GM12878 (cell line): ENCODE results near the gene RND1. TPM values are rescaled to one million over a fixed set of nuclear protein-coding genes. Genes with fewer than 3 reads are reported as not detected.

Experiments
- ATAC-seq: fragments of 200-7000 bp; cut with Tn5 transposase; 3 replicates; pipeline ENCODE4 v1.9.1; 2020; ENCODE audit warnings: mild to moderate bottlenecking, moderate library complexity
- BruUV-seq: library from RNA; stranded (reverse); fragments of 400-500 nt; replicated peaks from 2 replicates; lab custom pipeline; 2021; lab: Mats Ljungman, UMichigan
- CTCF ChIA-PET: fragments of 300-600 bp; sonication (Branson Sonifier 250); formaldehyde crosslinking; extraction: SDS; loops from one replicate; lab custom pipeline; 2021; ENCODE audit warnings: inconsistent platforms; lab: Yijun Ruan, JAX
- POLR2A ChIA-PET: fragments of 350-600 bp; formaldehyde crosslinking; extraction: SDS; loops from one replicate; lab custom pipeline; 2021; ENCODE audit warnings: inconsistent platforms; lab: Charles Lee
- RAD21 ChIA-PET: fragments of 300-600 bp; sonication (Branson Sonifier 250); formaldehyde crosslinking; loops from one replicate; lab custom pipeline; 2023; ENCODE audit warnings: antibody characterized with exemption; ENCODE audit not compliant: unreplicated experiment; lab: Charles Lee
- SMC1A ChIA-PET: fragments of 300-600 bp; sonication (Branson Sonifier 250); formaldehyde crosslinking; loops from one replicate; lab custom pipeline; 2023; ENCODE audit not compliant: unreplicated experiment, uncharacterized antibody; lab: Charles Lee
- DNase-seq: peaks from one replicate; pipeline ENCODE4 v3.0.0-alpha.2; 2011; ENCODE audit warnings: low read depth, low spot score
- FAIRE-seq: peaks from 3 replicates; lab custom pipeline; 2011; peaks lifted over from hg19 to GRCh38; lab: Jason Lieb, UNC
- H2AFZ ChIP-seq: 2 replicates; pipeline ENCODE4 v1.6.0; 2011; ENCODE audit warnings: low read depth, low read length, control low read depth; ENCODE audit not compliant: control insufficient read depth
- H3K27ac ChIP-seq: 2 replicates; pipeline ENCODE4 v1.5.1; 2011; ENCODE audit warnings: control low read depth; ENCODE audit not compliant: control insufficient read depth, insufficient read depth
- H3K27me3 ChIP-seq, 2 experiments: replicated peaks in 1 of 2; 2 replicates each; pipeline versions ENCODE4 v1.6.0 to v1.6.1; 2011; ENCODE audit warnings: low read length in 1 of 2; ENCODE audit not compliant: control insufficient read depth in 2 of 2, insufficient read depth in 2 of 2
- H3K36me3 ChIP-seq, 2 experiments: 2 replicates each; pipeline ENCODE4 v1.5.1; 2011; ENCODE audit warnings: low read length in 1 of 2; ENCODE audit not compliant: control insufficient read depth in 2 of 2, insufficient read depth in 2 of 2
- H3K4me1 ChIP-seq: 2 replicates; pipeline ENCODE4 v1.6.1; 2011; ENCODE audit warnings: mild to moderate bottlenecking, low read length, moderate library complexity, mixed read lengths; ENCODE audit not compliant: control insufficient read depth, insufficient read depth
- H3K4me2 ChIP-seq: 2 replicates; pipeline ENCODE4 v1.6.0; 2011; ENCODE audit warnings: control low read depth; ENCODE audit not compliant: control insufficient read depth, insufficient read depth
- H3K4me3 ChIP-seq: fragments of 200-600 bp; sonication (generic); 2 replicates; pipeline ENCODE4 v1.5.1; 2016
- H3K79me2 ChIP-seq: 2 replicates; pipeline ENCODE4 v1.6.0; 2011; ENCODE audit warnings: low read length; ENCODE audit not compliant: control insufficient read depth, insufficient read depth
- H3K9ac ChIP-seq: 2 replicates; pipeline ENCODE4 v1.8.0; 2011; ENCODE audit warnings: low read length, control low read depth, mixed read lengths; ENCODE audit not compliant: control insufficient read depth, insufficient read depth
- H3K9me3 ChIP-seq: replicated peaks from 3 replicates; pipeline ENCODE4 v1.5.1; 2011; ENCODE audit warnings: mild to moderate bottlenecking, low read length; ENCODE audit not compliant: control insufficient read depth, insufficient read depth
- H4K20me1 ChIP-seq: 2 replicates; pipeline ENCODE4 v1.6.0; 2011; ENCODE audit not compliant: control insufficient read depth, insufficient read depth
- EP300 ChIP-seq, 2 experiments: fragments of 150-350 bp in 1 of 2; IDR thresholded peaks; 2 replicates each; pipeline ENCODE4 v1.6.1; 2011 to 2012; ENCODE audit warnings: low read depth in 2 of 2, low read length in 2 of 2, borderline replicate concordance in 1 of 2, improper control_type of control experiment in 1 of 2, inconsistent platforms in 1 of 2; ENCODE audit not compliant: control insufficient read depth in 1 of 2
- ESRRA ChIP-seq: IDR thresholded peaks from 2 replicates; pipeline ENCODE4 v1.6.1; 2012; ENCODE audit warnings: mild to moderate bottlenecking, low read length, improper control_type of control experiment
- NFXL1 ChIP-seq: fragments of 450-650 bp; IDR thresholded peaks from 2 replicates; pipeline ENCODE4 v1.6.1; 2017; ENCODE audit warnings: antibody characterized with exemption, mild to moderate bottlenecking, borderline replicate concordance
- POLR2A ChIP-seq: IDR thresholded peaks from 2 replicates; pipeline ENCODE4 v1.6.1; 2011; ENCODE audit warnings: low read depth, mild to moderate bottlenecking, low read length
- RUNX3 ChIP-seq: IDR thresholded peaks from 2 replicates; pipeline ENCODE4 v1.6.1; 2012; ENCODE audit warnings: low read length, inconsistent platforms
- WGBS: methylation state at CpG from one replicate; pipeline ENCODE4 v1.1.6; 2016; ENCODE audit warnings: low lambda C conversion rate; ENCODE audit not compliant: insufficient replicate concordance, insufficient coverage; ENCODE audit errors: missing lambda C conversion rate; 5-methylcytosine and 5-hydroxymethylcytosine counted together
- in situ Hi-C: fragments of 300-500 bp; cut with MboI; formaldehyde crosslinking; loops from 9 replicates; pipeline ENCODE4 v1.14.3; 2018; ENCODE audit warnings: mixed read lengths
- intact Hi-C: fragments of 100-400 bp; cut with micrococcal nuclease; formaldehyde crosslinking; loops from one replicate; pipeline ENCODE4 v1.14.2; 2022; ENCODE audit not compliant: unreplicated experiment
- polyA plus RNA-seq, 11 experiments: library from polyadenylated mRNA; depleted of rRNA in 4 of 11; unstranded in 6 of 11; stranded (reverse) in 5 of 11; fragments of >200 nt; fragmentation: Nextera tagmentation in 4 of 11; fragmentation: Illumina TruSeq in 1 of 11; extraction: Ambion mirVana in 4 of 11; extraction: Trizol in 1 of 11; gene quantifications; 1 replicate in 1 of 11; 2 replicates in 10 of 11; pipeline versions ENCODE4 v1.2.1 to v1.2.3, GENCODE V29; 2011 to 2016; ENCODE audit warnings: inconsistent platforms in 2 of 11, missing spikeins in 2 of 11, low read depth in 1 of 11
- total RNA-seq, 4 experiments: library from RNA; depleted of rRNA in 3 of 4; stranded (reverse); fragments of >200 nt in 3 of 4; fragmentation: Illumina TruSeq in 1 of 4; extraction: Trizol in 1 of 4; gene quantifications; 2 replicates each; pipeline versions ENCODE4 v1.2.1 to v1.2.3, GENCODE V29; 2013 to 2021

RND1 gene
- total and polyA plus RNA-seq, 10 of the 15 experiments (the other 5 are each of a cell fraction or from before 2014, with no cell fraction given), result 0.24 to 5.1 (median 1.5) TPM

DNA sequence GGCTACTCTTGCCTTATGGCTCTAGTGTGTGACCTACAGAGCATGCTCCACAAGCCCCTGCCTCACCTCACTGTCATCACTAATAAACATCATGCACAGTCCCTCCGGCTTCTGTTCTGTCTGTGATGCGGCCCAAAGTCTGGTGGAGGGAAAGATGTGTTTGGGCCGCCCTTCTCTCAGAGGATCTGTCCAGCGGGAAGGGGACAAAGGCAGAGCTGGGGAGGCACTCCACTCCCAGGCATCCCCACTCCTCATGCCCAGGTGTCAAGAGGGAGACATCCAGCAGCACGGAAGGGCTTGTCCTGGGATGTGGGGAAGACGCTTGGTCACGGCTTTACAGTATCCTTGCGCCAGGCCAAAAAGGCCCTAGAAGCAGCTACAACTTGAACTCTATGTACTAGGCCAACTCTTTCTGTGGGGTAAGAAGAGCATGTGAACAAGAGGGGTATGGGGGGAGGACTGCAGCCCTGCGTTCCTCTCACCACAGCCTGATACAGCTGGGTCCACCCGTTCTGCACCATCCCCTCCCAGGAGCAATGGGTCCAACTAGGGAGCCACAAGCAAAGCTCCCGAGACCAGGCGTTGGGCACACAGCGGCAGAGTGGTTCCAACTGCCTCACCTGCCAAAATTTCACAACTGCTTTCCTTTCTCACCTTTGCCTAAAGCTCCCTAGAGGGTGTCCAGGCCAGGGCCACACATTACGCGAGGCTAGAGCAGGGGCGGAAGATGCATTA, 36.7 kb downstream of the RND1 start:
- POLR2A ChIA-PET, result interaction anchor here (1.6 kb wide), 1 partner anchor 10 kb away, joined by 4 read pairs; no protein-coding TSS in a partner anchor
- H3K9me3 ChIP-seq, result no peaks in the 10 kb centered on the region
- peaks cover 31 to 33% of the 10 kb centered on the region in 2 experiments for H3K36me3 ChIP-seq
- peak; percentile 2; the same call in 1 of the 2 replicates for TF ChIP-seq POLR2A
- TF ChIP-seq NFXL1, result no peak
- TF ChIP-seq, all 136 proteins: peak for 1
- no peak for ATAC-seq
- intact Hi-C loops, result no loop called here
- Histone ChIP-seq H3K4me3 (no peak overlapping the region), H3K9ac (no peak overlapping the region), H3K4me2 (no peak overlapping the region), H3K4me1 (no peaks in the 10 kb centered on the region; the same call in 1 of the 2 replicates), H2AFZ (no peak overlapping the region), H3K27me3 (no peaks in the 10 kb centered on the region), H3K79me2 (no peaks in the 10 kb centered on the region), H3K27ac (no peak overlapping the region), H4K20me1 (no peaks in the 10 kb centered on the region)
- ChIA-PET RAD21 (no interaction called here), SMC1A (no interaction called here), CTCF (interaction anchor here (0.5 to 0.6 kb wide), 2 partner anchors 50 to 1180 kb away, joined by 3 read pairs; no protein-coding TSS in a partner anchor)
- DNase-seq, result no peak
- no TSS peak for BruUV-seq
- WGBS, result 94% methylated on average over 16 of the region's 16 CpGs
- in situ Hi-C loops, result no loop called here
- FAIRE-seq, result no peak

DNA sequence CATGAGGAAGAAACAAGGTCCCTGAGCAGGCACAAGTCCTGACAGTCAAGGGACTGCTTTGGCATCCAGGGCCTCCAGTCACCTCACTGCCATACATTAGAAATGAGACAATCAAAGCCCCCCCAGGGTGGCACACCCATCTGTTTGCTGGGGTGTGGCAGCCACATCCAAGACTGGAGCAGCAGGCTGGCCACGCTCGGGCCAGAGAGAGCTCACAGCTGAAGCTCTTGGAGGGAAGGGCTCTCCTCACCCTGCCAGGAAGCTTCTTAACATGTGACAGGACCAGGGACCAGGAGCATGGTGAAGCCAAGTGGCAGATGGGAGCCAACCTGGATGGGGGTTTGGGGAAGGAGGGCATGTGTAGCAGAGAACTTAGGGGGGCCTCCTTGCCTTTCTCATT, 37.4 kb downstream of the RND1 start:
- CTCF ChIA-PET, result interaction anchor here (0.6 kb wide), 1 partner anchor 51 kb away, joined by 3 read pairs; no protein-coding TSS in a partner anchor
- intact Hi-C loops, result no loop called here
- SMC1A ChIA-PET, result no interaction called here
- H3K9ac ChIP-seq, result no peak overlapping the region
- TF ChIP-seq RUNX3 (no peak), ESRRA (no peak), EP300 (IDR thresholded peaks at IDR 0.05; ENCODE audit: borderline replicate concordance in 1 of 2, control insufficient read depth in 1 of 2, low read depth in 2 of 2, low read length in 2 of 2) (no peak)
- FAIRE-seq (no peak), ATAC-seq (no peak), DNase-seq (no peak)
- H3K9me3 ChIP-seq, result no peaks in the 10 kb centered on the region
- H3K27ac ChIP-seq, result no peak overlapping the region
- H3K27me3 ChIP-seq, result no peaks in the 10 kb centered on the region
- H4K20me1 ChIP-seq, result no peaks in the 10 kb centered on the region
- no peaks in the 10 kb centered on the region; the same call in 1 of the 2 replicates for H3K4me1 ChIP-seq
- in situ Hi-C loops, result no loop called here
- RAD21 ChIA-PET, result no interaction called here
- H3K4me3 ChIP-seq, result no peak overlapping the region
- peaks cover 24 to 33% of the 10 kb centered on the region in 2 experiments; a peak in 3 of 4 replicates for H3K36me3 ChIP-seq
- no peaks in the 10 kb centered on the region for H3K79me2 ChIP-seq
- BruUV-seq, result no TSS peak
- WGBS, result 80% methylated on average over 2 of the region's 2 CpGs
- H2AFZ ChIP-seq, result no peak overlapping the region
- H3K4me2 ChIP-seq, result no peak overlapping the region
- POLR2A ChIA-PET, result interaction anchor here (1.6 kb wide), 1 partner anchor 9 kb away, joined by 4 read pairs; no protein-coding TSS in a partner anchor
